T-helper 1 cell treated with Interleukin-12 subunit alpha and Interleukin-12 subunit beta and Interleukin-4 antibody, amounts not matched to agents 30 ng/mL and 1 ng/mL, for 36 hours (primary cell): Measurements from ENCODE around the gene ZNF367. TPM values are rescaled to one million over a fixed set of nuclear protein-coding genes. Genes with fewer than 3 reads are reported as not detected.

Source experiments
- intact Hi-C: fragments of 100-400 bp; cut with micrococcal nuclease; formaldehyde crosslinking; loops from one replicate; pipeline ENCODE4 v1.15.1; 2024
- total RNA-seq: library from RNA; stranded (reverse); gene quantifications from 2 replicates; pipeline ENCODE4 v1.2.3, GENCODE V29; 2022

Gene ZNF367
- total RNA-seq, 1 donor from 2014 or later, result 20.7 TPM

DNA sequence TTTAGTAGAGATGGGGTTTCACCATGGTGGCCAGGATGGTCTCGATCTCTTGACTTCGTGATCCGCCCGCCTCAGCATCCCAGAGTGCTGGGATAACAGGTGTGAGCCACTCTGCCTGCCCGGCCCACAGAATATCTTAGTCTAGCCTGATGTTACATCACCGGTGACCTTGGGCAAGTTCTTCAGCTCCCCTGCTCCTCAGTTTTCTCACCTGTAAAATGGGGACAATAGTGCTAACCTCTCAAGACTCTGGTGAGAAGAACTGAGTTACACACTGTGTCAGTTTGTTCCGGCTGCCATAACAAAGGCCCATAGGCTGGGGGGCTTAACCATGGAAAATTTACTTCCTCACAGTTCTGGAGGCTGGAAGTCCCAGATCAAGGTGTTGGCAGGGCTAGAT lies 19.3 kb upstream of the ZNF367 start:
- intact Hi-C loops, result no loop called here

GRCh38 chr9:96436456-96437126 lies 18.4 kb upstream of the ZNF367 start:
- intact Hi-C loops, result no loop called here

DNA sequence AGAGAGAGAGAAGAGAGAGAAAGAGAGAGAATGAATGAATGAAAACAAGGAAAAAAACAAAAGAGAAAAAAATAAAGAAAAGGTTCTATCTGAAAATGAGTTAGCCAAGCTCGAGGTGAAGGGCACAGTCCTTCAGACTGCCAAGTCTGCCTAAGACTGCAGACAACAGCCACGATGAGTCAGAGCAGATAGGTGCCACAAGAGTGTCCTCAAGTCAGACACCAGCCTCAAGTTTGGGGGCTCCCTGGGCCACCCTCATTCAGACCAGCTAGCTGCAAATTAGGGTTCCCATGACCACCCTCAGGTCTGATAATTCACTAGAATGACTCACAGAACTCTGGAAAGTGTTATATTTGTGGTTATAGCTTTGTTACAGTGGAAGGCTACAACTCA lies 17.9 kb upstream of the ZNF367 start:
- intact Hi-C loops, result no loop called here

DNA sequence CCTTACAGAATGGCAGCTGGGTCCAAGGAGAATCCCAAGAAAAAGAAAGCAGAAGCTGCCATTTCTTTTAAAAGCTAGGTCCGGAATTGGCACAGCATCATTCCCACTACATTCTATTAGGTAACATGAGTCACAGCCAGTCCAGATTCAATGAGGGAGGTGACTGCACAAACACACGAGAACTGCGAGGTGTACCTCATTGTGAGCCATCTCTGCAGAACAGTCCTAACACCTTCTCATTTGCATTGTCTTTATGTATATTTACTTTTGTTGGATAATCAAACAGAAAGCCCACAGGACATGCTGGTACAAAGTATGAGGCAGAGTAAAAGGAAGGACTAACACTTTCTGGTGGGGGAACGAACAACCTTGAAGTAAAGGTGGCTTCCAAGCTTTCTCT lies 17.2 kb upstream of the ZNF367 start:
- intact Hi-C loops, result no loop called here

DNA sequence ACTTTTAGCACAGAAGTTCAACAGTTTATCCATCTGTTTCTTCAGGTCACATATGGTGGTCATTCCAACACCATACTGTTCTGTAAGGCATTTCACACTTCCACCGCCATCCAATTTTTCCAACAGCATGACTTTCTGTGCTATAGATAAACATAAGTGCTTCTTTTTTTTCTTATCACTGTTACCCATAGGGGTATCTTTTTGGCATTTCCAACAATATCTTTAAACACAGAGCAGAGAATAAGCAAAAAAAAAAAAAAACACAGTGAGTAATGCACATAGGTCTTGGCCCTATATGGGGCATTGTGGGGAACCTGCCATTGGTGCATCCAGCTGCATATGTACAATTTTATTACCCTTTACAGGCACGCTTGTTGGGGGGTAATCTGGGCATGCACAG lies 12.2 kb upstream of the ZNF367 start:
- intact Hi-C loops, result no loop called here

DNA sequence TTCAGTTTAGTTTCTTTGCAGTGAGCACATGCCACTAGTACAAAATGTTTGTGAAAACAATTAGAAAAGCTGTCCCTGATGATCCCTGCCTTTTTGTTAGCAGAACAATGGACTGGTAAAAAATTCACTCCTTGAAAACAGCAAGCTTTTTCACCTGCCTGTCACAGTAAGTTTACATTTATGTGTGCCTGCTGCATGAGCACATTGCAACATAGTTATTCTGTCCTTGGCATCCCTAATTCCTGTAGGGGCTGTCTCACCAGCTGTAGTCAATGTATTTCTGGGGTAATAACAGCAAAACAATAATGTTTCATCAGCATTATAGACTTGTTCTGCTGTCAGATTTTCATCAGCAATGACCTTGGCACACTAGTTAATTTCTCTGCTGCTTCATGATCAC lies 11.6 kb upstream of the ZNF367 start:
- intact Hi-C loops, result no loop called here

DNA sequence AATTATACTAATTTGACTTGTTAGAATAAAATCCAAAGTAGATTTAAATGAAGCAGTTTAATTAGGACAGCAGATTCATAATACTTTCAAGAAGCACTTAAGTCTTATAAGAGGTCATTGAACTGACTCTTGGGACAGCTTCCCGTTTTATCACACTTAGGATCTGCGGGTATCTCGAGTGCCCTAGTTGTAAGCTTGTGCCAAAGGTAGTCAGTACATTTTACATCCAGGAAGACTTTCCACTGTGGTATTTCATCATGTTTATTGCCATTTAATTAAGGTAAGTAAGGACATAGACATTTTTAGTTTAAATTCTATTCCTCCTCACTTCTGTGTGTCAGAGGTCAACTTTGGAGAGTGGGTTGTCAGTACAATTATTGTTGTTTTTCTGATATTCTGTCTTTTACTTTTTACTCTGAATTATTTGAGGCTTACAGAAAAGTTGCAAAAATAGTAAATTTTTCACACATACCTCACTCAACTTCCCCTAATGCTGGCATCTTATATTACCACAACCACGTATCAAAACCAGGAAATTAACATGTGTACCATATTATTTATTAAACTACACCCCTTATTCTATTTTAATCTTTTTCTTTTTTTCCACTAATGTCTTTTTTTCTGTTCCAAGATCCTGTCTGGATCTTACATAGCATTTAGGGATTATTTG lies 7.5 kb upstream of the ZNF367 start:
- intact Hi-C loops, result no loop called here

DNA sequence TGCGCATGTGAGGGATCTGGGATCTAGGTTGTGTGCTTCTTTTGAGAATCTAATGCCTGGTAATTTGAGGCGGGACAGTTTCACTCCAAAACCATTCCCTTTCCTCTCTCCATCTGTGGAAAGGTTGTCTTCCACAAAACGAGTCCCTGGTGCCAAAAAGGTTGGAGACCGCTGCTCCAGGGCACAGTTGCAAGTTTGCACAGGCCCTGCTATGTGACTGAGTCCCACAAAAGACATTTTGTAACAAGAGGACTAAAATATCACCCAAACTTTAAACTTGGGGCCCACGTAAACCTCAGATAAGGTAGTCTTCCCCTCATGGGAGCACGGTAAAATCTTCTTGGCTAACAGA lies 5.8 kb upstream of the ZNF367 start:
- intact Hi-C loops, result no loop called here

DNA sequence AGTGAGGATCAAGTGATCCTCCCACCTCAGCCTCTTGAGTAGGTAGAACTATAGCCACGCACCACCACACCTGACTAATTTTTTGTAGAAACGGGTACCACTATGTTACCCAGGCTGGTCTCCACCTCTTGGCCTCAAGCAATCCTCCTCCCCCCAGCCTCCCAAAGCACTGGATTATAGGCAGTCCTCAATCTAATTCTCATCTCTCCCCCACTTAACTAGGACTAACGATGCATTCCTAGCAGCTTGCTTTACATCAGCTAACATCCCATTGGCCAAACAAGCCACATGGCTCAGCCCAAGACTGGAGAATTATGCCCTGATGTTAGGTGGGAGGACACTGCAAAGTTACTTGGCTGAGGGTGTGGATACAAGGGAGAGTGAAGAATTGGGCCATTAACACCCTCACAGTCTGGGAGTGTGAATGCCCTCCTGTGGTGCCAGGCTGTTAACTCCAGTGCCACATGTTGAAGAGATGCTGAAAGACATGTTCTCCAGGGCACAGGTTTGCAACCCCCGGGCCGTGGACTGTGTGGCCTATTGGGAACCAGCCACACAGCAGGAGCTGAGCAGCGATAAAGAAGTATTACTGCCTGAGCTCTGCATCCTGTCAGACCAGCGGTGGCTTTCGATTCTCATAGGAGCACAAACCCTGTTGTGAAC lies 5.3 kb upstream of the ZNF367 start:
- intact Hi-C loops, result no loop called here

DNA sequence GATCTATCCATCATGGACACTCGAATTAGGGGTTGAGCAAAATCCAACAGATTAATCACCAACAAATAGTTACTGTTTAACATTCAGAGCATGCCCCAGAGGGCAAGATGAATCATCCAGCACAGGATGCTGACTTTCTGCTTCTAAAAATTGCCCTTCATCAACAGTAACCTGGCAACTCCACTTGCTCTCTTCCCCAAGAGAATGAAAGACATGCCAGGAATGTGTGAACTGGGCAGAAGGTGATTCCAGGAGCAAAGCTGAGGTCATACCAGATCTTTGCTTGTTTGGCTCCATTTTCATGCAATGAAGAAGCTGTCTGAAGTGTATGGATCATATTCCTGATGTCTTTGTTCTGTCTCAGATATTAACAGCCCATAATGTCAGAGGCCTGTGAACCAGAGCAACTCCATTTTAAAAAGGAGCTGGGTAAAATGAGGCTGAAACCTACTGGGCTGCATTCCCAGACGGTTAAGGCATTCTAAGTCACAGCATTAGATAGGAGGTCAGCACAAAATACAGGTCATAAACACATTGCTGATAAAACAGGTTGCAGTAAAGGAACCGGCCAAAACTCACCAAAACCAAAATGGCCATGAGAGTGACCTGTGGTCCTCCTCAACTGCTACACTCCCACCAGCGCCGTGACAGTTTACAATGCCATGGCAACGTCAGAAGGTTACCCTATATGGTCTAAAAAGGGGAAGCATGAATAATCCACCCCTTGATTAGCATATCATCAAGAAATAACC lies 2.5 kb upstream of the ZNF367 start:
- intact Hi-C loops, result loop anchor here (1.0 kb wide), 1 partner anchor 358 kb away; the partner anchor contains the start of gene ZNF510

- intact Hi-C loops, result loop anchor here (1.0 to 5.0 kb wide), 9 partner anchors 30 to 1683 kb away; partner anchors contain the start of genes ERCC6L2 and TRMO
Observed at GRCh38 chr9:96419691-96419969, 1.5 kb upstream of the ZNF367 start.

- intact Hi-C loops, result loop anchor here (1.0 to 5.0 kb wide), 13 partner anchors 30 to 1683 kb away; partner anchors contain the start of genes ERCC6L2, NCBP1, TDRD7 and TRMO
Observed at GRCh38 chr9:96418920-96419690, 935 bp upstream of the ZNF367 start.

- intact Hi-C loops, result loop anchor here (1.0 to 5.0 kb wide), 16 partner anchors 19 to 1691 kb away; partner anchors contain the start of genes AOPEP, ERCC6L2, NCBP1 and SLC35D2
Observed at GRCh38 chr9:96417661-96418082, 498 bp downstream of the ZNF367 start.

- intact Hi-C loops, result loop anchor here (1.0 to 5.0 kb wide), 9 partner anchors 18 to 1691 kb away; partner anchors contain the start of genes AOPEP, ERCC6L2 and SLC35D2
Observed at GRCh38 chr9:96417051-96417586, 1.1 kb downstream of the ZNF367 start.

- intact Hi-C loops, result no loop called here
Observed at GRCh38 chr9:96413302-96414221, 4.6 kb downstream of the ZNF367 start.

GRCh38 chr9:96412174-96412913 lies 5.8 kb downstream of the ZNF367 start:
- intact Hi-C loops, result no loop called here

- intact Hi-C loops, result no loop called here
Observed at GRCh38 chr9:96411129-96411838, 6.9 kb downstream of the ZNF367 start.
